NCI-H774 (cell line): ENCODE measurements around the gene EYA3.
A peak's percentile ranks its signal among the peaks of the same experiment; 100 is the strongest.

Source experiments
- DNase-seq: peaks from one replicate; lab custom pipeline; 2025; lab: John Stamatoyannopoulos, UW

The EYA3 gene

GRCh38 chr1:28113242-28113572 is 24.8 kb upstream of the EYA3 start:
- no peak for DNase-seq

- no peak for DNase-seq
Measured at GRCh38 chr1:28112388-28113241, 24.2 kb upstream of the EYA3 start.

DNA sequence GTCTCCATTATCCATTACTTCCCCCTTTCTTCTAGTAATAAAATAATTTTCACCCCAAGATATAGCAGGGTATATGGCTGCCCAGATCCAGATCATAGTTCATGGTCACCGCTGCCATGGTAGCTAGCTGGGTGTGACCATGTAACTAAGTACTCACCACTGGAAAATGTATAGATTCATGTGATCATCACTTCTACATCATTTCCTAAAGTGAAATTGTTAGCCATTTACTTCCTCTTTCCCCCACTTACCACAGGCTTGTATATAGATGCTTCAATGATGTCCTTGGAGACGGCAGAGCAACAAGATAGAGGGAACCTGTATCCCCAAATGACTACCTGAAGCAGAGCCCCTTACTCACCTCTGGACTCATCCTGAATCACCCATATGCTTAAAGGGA is 22.7 kb upstream of the EYA3 start:
- DNase-seq: no peak

DNA sequence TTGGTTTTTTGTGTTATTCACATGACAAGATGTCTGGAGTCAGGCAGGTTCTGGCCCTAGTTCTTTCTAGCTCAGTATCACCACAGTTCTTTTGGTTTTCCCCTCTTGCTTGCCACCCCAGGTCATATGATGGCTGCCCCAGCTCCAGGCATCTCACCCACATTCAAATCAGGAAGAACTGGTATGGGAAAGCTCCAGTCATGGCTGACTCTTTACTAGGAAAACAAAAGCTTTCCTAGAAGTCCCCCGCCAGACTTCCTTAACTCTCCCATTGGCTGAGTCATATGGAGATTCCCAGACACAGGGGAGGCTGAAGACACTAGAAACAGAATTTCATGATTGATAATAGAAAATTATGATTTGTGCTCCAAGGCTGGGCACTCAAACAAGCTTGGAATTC is 22.1 kb upstream of the EYA3 start:
- DNase-seq: no peak

- no peak for DNase-seq
Measured at GRCh38 chr1:28109639-28110038, 21.2 kb upstream of the EYA3 start.

GRCh38 chr1:28108001-28108400 is 19.6 kb upstream of the EYA3 start:
- DNase-seq: no peak

DNA sequence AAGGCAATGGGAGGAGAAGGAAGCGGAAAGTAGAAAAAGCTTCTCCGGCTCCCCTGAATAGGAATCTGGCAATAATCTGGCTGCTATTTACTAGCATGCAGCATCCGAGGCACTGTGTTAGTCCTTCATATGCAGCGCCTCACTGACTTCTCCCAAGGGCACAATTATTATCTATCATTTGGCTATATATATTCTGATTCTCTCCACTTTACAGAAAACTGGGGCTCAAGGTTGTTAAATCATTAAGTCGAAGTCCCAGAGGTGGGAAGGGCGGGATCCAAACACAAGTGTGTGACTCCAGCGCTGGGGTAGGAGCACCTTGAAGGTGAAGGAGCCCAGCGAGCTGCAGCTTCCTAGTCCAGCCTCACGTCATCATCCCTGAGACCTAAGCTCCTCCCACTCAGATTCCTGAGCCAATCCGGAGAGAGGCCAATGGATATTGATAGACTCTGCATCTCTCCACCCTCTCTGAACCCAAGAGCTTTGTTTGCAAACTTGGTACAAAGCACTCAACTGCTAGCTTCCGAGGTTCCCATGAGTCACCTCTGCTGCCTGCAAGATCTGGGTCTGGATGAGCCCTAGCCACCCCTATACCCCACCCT is 16.6 kb upstream of the EYA3 start:
- DNase-seq: peak; percentile 71

DNA sequence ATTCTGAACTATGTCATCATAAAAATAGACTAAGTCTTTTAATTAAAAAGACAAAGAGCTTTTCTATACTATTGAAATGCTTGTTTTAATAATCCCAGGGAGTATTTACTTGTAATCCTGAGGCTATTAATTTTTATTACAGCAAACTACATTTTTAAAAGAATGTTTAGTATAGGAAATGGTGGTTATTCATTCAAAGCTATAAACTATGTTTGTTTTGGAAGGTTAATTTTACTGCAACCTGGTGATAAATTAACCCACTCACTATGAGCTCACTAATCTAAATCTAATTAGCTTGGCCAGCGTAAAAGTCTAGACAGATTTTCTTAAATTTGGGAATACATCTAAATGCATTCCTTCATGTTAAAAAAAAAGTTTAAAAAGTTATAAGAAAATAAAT is 13.8 kb upstream of the EYA3 start:
- no peak for DNase-seq

GRCh38 chr1:28099050-28099769 is 10.8 kb upstream of the EYA3 start:
- DNase-seq: no peak

- DNase-seq: no peak
Measured at GRCh38 chr1:28097100-28097472, 8.7 kb upstream of the EYA3 start.

DNA sequence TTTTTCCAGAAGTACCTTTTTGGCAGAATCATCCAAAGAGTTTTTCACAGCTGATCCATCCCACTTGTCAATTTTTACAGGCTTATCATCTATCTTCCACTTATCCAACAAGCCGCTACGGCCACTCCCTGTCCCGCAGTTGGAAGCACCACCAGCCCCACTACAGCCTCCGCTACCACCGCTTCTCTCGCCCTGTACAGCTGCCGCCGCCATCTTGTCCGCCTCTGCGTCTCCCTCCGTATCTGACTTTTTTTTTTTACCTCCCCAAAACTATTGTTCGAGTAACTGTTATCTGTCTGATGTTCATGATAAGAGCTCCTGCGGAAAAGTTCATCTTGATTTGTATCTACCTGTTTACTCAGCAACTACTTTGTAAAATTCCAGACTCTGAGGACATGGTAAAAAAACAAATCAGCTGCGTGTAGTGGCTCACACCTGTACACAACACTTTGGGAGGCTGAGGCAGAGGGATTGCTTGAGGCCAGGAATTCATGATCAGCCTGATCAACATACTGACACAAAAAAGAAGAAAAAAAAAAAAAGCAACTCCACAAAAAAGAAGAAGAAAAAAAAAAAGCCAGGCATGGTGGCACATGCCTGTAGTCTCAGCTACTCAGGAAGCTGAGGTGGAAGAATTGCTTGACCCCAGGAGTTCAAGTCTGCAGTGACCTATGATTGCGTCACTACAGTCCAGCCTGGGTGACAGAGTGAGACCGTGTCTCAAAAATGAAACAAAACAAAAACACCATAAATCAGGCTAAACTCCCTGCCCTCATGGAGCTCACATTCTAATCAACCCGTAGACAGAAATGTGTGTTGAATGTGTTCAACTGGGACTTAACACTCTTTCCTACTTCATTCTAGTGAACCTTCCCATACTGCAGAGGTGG is 8.0 kb upstream of the EYA3 start:
- no peak for DNase-seq

- DNase-seq: peak; percentile 26
Measured at GRCh38 chr1:28091043-28091781, 2.8 kb upstream of the EYA3 start.

DNA sequence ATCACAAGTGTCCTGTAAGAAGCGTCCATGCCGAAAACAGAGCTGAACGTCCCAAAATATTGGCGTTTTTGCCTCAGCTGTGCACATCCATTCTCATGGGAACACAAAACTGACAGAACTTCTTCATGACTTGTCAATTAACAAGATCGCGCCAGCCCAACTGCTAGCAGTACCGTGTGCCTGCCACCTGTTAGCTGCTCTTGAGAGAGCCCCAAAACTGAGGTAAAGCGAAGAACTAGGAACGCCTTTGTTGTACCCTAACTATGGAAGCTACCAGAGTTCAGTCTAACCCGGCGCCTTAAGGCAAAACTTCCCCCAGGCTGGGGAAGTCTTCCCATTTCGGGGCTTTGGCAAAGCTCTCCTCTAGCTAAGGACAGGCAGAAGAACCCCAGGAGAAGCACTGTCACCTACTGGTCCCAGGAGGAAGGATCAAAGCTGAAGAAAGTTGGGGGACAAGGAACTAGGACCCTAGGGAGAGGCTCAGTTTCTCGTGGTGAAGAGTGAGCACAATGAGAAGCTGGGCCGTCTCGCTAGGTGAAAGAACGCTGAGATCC is 719 bp downstream of the EYA3 start:
- DNase-seq: no peak

GRCh38 chr1:28086651-28087050 is 1.8 kb downstream of the EYA3 start:
- DNase-seq: no peak

- DNase-seq: no peak
Measured at GRCh38 chr1:28085129-28085528, 3.3 kb downstream of the EYA3 start.

DNA sequence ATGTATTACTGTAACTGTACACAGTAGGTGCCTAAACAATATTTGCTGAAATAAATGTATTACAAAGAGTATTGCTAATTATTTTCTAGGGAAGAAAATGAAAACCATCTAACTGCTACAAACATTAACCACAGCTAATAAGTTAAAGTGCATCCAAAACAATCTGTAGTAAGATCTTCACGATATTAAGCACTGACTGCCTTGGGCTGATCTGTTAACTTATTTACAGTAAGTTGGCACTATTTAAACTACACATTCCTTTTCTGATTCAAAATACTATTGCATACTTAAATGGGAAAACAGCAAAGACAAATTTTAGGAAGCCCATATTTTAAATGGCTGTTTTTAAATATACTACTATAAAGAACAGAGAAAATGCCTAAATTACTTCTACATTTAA is 4.5 kb downstream of the EYA3 start:
- no peak for DNase-seq

DNA sequence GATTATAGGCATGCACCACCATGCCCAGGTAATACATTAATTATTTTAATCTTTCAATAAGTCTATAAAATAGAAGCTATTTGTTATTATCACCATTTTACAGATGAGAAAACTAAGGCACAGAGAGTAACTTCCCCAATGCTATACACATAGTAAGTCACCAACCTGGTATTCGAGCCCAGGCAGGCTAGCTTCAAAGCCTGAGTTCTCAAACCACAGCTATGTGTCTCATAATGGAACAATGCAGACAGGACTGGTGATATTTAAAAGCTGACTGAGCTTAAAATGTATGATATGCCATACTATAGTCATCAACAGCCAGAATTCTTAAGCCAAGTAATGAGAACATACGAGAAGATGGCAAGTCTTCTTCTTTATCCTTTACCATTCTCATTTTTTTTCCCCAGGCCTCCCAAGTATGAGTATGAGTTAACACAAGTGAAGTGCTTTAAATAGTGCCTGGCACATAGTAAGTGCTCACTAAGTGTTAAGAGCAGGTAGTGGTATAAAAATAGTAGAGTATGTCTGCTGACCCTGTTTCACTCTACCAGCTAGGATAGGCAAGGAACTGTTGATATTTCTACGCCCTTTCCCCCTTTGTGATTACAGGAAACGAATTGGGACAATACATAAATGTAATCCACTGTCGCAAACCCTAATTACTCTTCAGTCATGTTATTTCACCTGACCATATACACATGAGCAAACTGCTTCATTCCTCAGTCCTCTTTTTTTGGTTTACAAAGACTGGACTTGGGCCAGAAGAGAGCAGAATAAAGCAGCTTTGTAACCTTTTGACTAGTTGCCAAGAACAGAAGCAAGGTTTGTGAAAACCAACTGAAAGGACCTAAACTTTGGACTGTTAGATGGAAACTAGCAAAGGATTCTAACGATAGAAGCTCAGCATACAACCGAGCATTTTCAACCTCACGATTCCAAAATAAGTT is 9.5 kb downstream of the EYA3 start:
- no peak for DNase-seq

DNA sequence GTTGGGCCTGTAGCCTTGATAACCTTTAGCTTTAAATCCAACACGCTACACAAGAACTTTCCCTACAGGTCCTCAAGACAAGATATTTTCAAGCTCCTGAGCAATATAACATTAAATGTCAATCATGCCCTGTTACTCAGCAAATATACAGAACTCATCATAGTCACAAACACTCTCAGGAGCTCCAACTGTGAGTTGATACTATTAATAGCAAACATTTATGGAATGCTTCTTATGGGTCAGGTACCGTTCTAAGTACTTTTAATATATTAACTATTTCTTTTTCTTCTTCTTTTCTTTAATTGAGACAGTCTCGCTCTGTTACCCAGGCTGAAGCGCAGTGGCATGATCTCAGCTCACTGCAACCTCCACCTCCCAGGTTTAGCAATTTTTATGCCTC is 10.1 kb downstream of the EYA3 start:
- no peak for DNase-seq

- no peak for DNase-seq
Measured at GRCh38 chr1:28074892-28075511, 13.4 kb downstream of the EYA3 start.

DNA sequence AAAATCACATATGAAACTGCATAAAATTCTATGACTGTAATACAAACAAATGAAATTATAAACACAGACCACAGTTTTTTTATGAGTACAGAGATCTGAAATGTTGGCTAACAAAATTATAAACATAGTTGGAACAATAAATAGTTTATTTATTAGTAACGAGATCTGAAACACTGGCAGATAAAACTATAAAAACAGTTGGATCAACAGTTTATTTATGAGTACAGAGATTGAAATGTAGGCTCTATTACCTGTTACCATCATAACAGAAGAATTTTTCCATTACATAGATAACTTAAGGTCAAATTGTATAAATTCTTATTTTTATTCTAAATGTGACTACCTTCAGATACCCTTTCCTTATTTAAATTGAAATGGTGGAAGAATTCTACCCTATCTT is 14.5 kb downstream of the EYA3 start:
- no peak for DNase-seq
